Erythroblast (primary cell): ENCODE measurements around the gene GREB1.

Source experiments
- GATA1 ChIP-seq: IDR thresholded peaks from 2 replicates; pipeline ENCODE4 v1.6.1; 2011; ENCODE audit warnings: low read depth, mild to moderate bottlenecking, control low read depth, low read length, moderate library complexity
- POLR2A ChIP-seq: IDR thresholded peaks from 2 replicates; pipeline ENCODE4 v1.6.1; 2011; ENCODE audit warnings: mild to moderate bottlenecking, low read length

DNA sequence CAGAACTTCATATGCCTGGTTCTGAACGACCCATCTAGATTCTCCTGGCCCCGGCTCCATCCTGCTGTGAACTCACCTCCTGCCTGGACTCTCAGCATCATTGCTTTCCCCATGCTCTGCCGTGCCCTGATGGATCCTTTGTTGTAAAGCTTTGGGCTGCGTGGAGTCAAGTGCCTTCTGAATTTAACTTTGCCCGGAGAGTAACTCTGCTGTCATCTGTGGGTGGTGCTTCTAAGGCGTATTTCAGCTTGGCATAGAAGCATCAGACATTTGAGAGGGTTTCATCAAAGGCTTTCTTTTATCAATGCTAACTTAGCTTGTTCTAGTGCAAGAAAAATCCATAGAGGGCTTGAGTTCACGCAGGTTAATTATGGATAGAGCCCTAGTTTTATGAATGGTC is 8.1 kb upstream of the GREB1 start:
- TF ChIP-seq POLR2A (no peak), GATA1 (no peak)
